Glutamatergic neuron (in vitro differentiated cells): ENCODE data around the gene ADAP2. TPM values are rescaled to one million over a fixed set of nuclear protein-coding genes. Genes with fewer than 3 reads are reported as not detected.
"Not testable (repeated sequence)": the region's sequence is repeated elsewhere in the genome, so short reads cannot be mapped to it uniquely, and the experiment has no call there.

Experiments used
- DNase-seq: peaks from one replicate; pipeline ENCODE4 v3.0.0; 2022
- H3K27ac Mint-ChIP-seq: one replicate; pipeline ENCODE4 v1.8.0; 2020; ENCODE audit warnings: mild to moderate bottlenecking, mixed read lengths, inconsistent platforms; ENCODE audit not compliant: unreplicated experiment
- H3K27me3 Mint-ChIP-seq: one replicate; pipeline ENCODE4 v1.8.0; 2020; ENCODE audit warnings: mild to moderate bottlenecking, moderate library complexity, mixed read lengths, inconsistent platforms; ENCODE audit not compliant: unreplicated experiment
- H3K36me3 Mint-ChIP-seq: one replicate; pipeline ENCODE4 v1.8.0; 2020; ENCODE audit warnings: mild to moderate bottlenecking, mixed read lengths, inconsistent platforms; ENCODE audit not compliant: unreplicated experiment
- H3K4me1 Mint-ChIP-seq: one replicate; pipeline ENCODE4 v1.8.0; 2020; ENCODE audit warnings: mild to moderate bottlenecking, low read depth, mixed read lengths, inconsistent platforms; ENCODE audit not compliant: unreplicated experiment
- H3K4me3 Mint-ChIP-seq: one replicate; pipeline ENCODE4 v1.8.0; 2020; ENCODE audit warnings: mild to moderate bottlenecking, mixed read lengths, inconsistent platforms; ENCODE audit not compliant: unreplicated experiment
- H3K9me3 Mint-ChIP-seq: one replicate; pipeline ENCODE4 v1.8.0; 2020; ENCODE audit warnings: mild to moderate bottlenecking, moderate library complexity, mixed read lengths, inconsistent platforms; ENCODE audit not compliant: unreplicated experiment
- CTCF ChIP-seq: fragments of 200-600 bp; sonication (generic); IDR thresholded peaks from one replicate; pipeline ENCODE4 v1.5.0; 2021; ENCODE audit not compliant: partially characterized antibody, unreplicated experiment
- total RNA-seq: library from RNA; stranded (reverse); fragmentation: NEBNext Ultra II Directional; extraction: Animal tissue kit (Norgen Biotek cat#: 25700); gene quantifications from one replicate; pipeline ENCODE4 v1.2.1, GENCODE V29; 2021; ENCODE audit not compliant: unreplicated experiment

The ADAP2 gene
- total RNA-seq, 1 donor from 2014 or later: 0.51 TPM

GRCh38 chr17:30961209-30962188, 39.8 kb downstream of the ADAP2 start:
- H3K9me3 Mint-ChIP-seq: no peaks in the 10 kb centered on the region
- H3K27ac Mint-ChIP-seq: no peak overlapping the region
- no peaks in the 10 kb centered on the region for H3K36me3 Mint-ChIP-seq
- no peak overlapping the region for H3K4me3 Mint-ChIP-seq
- TF ChIP-seq CTCF: no peak
- no peak for DNase-seq
- H3K27me3 Mint-ChIP-seq: peaks cover 2% of the 10 kb centered on the region
- peaks cover 2% of the 10 kb centered on the region for H3K4me1 Mint-ChIP-seq

GRCh38 chr17:30964312-30964711, 42.6 kb downstream of the ADAP2 start:
- H3K4me3 Mint-ChIP-seq, H3K27me3 Mint-ChIP-seq: not testable (repeated sequence)

GRCh38 chr17:30964876-30965275, 43.1 kb downstream of the ADAP2 start:
- DNase-seq: no peak
- no peaks in the 10 kb centered on the region for H3K9me3 Mint-ChIP-seq
- no peak for TF ChIP-seq CTCF
- no peaks in the 10 kb centered on the region for H3K36me3 Mint-ChIP-seq
- no peak overlapping the region for H3K27ac Mint-ChIP-seq
- no peaks in the 10 kb centered on the region for H3K27me3 Mint-ChIP-seq
- no peak overlapping the region for H3K4me3 Mint-ChIP-seq
- no peaks in the 10 kb centered on the region for H3K4me1 Mint-ChIP-seq

More at GRCh38 chr17:30964312-30964711, 42.6 kb downstream of the ADAP2 start:
- not testable (repeated sequence) for H3K4me1 Mint-ChIP-seq, H3K9me3 Mint-ChIP-seq, H3K36me3 Mint-ChIP-seq, DNase-seq, H3K27ac Mint-ChIP-seq

GRCh38 chr17:30965686-30966085, 43.9 kb downstream of the ADAP2 start:
- no peak overlapping the region for H3K4me3 Mint-ChIP-seq
- no peak overlapping the region for H3K27ac Mint-ChIP-seq
- H3K36me3 Mint-ChIP-seq: no peaks in the 10 kb centered on the region
- TF ChIP-seq CTCF: no peak
- H3K4me1 Mint-ChIP-seq: no peaks in the 10 kb centered on the region
- no peak for DNase-seq
- H3K9me3 Mint-ChIP-seq: peaks cover 3% of the 10 kb centered on the region
- peaks cover 3% of the 10 kb centered on the region for H3K27me3 Mint-ChIP-seq

GRCh38 chr17:30967911-30968310, 46.2 kb downstream of the ADAP2 start:
- DNase-seq, H3K9me3 Mint-ChIP-seq, H3K4me3 Mint-ChIP-seq, H3K4me1 Mint-ChIP-seq, H3K36me3 Mint-ChIP-seq, H3K27me3 Mint-ChIP-seq, H3K27ac Mint-ChIP-seq: not testable (repeated sequence)
